ENCODE results near the gene PPFIBP1. TPM values are rescaled to one million over a fixed set of nuclear protein-coding genes. Genes with fewer than 3 reads are reported as not detected.

PPFIBP1 gene
- total RNA-seq, 2 experiments from 2014 or later = 5.4 to 23.2 TPM

DNA sequence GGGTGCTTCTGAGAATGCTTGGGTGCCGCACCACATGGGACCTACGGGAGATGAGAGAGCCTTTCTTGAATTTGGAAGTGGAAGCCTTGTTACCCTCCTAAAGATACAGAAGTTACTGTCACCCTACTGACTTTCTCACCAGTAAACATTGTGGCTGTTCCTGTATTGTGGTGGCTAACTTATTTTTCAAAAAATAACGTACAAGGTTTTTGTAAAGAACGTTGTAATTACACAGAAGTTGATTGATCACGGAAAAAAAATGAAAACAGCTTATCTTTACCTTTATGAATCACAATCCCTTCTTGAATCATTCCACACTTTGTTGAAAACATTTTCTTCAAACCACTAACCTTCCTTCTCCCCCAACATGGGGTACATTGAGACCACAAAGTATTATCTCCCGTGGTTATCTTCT is 22.0 kb upstream of the PPFIBP1 start:
- Mint-ChIP-seq H3K27me3 (peaks cover 65% of the 10 kb centered on the region), H3K4me3 (no peak overlapping the region), H3K9me3 (ENCODE audit: low read depth) (peaks cover 4% of the 10 kb centered on the region), H3K36me3 (peaks cover 8% of the 10 kb centered on the region), H3K4me1 (peaks cover 27% of the 10 kb centered on the region), H3K27ac (no peak overlapping the region)
- DNase-seq (no peak), ATAC-seq (peak; percentile 27)
- CTCF ChIA-PET = no interaction called here

DNA sequence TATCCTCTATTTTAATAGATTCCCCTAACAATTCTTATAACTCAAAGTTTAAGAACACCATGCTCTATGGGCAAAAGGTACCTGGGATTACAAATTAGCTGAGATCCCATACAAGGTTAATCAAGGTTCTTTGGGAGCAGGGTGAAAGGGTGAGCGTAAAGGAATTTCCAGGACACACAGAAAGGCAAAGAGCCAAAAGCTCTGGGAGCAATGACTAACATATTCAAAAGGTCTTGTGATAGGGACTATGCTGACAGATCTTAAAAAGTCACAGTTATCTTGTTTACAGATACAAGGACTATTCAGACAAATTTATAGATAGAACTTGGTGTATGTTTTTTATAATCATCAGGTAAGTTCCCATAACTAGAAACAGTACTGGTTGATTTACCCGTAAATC is 19.5 kb upstream of the PPFIBP1 start:
- Mint-ChIP-seq H3K4me3 (no peak overlapping the region), H3K27me3 (peaks cover 64% of the 10 kb centered on the region), H3K4me1 (peaks cover 11% of the 10 kb centered on the region), H3K36me3 (peaks cover 8% of the 10 kb centered on the region), H3K27ac (no peak overlapping the region), H3K9me3 (ENCODE audit: low read depth) (peaks cover 4% of the 10 kb centered on the region)
- no peak for ATAC-seq
- CTCF ChIA-PET = no interaction called here
- DNase-seq = no peak

DNA sequence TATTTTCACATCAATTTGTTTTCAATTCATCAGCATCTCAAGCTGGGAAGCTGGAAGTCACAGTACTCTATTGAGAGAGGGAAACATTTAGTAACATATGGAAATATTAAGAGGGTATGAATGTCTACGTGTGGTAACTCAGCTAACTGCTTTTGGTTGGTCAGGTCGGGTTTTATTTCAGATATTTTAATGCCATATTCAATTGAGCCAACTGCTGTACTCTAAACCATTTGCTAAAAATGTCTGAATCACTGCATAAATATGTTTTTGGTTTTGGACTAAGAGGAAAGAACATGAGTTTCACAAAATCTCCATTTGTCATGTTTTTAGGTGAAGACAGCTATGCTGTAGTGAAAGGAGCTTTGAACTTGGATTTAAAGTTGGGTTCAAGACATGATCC is 18.9 kb upstream of the PPFIBP1 start:
- DNase-seq (no peak), ATAC-seq (no peak)
- CTCF ChIA-PET = no interaction called here
- H3K36me3 Mint-ChIP-seq = peaks cover 8% of the 10 kb centered on the region
- H3K4me3 Mint-ChIP-seq = no peak overlapping the region
- no peak overlapping the region for H3K27ac Mint-ChIP-seq
- H3K27me3 Mint-ChIP-seq = peaks cover 63% of the 10 kb centered on the region
- H3K9me3 Mint-ChIP-seq (ENCODE audit: low read depth) = peaks cover 4% of the 10 kb centered on the region
- H3K4me1 Mint-ChIP-seq = peaks cover 11% of the 10 kb centered on the region

DNA sequence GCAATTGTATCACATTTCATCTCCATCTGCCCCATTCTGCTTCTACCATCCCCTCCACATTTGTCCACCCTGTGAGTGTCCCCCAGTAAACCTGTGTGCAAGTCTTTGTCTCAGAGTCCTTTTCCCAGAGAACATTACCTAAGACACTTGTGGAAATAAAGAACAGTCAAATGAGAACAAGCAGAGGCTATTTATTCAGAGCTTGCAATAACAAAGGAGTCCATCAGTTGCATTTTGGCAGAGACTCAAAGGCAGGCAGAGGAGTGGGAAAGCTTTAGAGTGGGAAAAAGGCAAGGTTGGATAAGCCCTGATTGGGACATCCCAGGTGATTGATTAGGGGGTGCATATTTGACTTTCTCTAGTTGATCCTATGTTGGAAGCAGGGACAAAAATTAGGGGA is 18.2 kb upstream of the PPFIBP1 start:
- H3K27me3 Mint-ChIP-seq = peaks cover 64% of the 10 kb centered on the region
- no peak for DNase-seq

DNA sequence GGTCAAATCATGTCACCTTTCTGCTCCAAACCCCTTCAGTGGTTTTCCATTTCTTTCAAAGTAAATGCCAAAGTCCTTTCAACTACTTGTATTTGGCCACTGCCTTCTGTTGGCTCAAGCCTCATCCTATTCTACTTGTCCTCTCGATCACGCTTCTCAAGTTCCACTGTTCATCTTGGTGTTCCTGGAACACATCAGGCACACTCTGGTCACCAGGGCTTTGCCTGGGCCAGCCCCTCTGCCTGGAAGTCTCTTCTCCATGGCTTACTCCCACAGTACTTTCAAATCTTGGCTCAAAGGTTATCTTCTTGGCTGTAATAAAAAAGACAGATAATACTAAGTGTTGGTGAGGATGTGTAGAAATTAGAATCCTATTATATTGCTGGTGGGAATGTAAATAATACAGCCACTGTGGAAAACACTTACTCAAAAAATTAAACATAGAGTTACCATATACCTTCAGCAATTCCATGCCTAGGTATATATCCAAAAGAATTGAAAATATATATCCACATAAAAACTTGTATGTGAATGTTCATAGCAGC is 17.3 kb upstream of the PPFIBP1 start:
- no peak for ATAC-seq
- H3K27me3 Mint-ChIP-seq = peaks cover 72% of the 10 kb centered on the region

More for the DNA sequence above, 18.2 kb upstream of the PPFIBP1 start:
- Mint-ChIP-seq H3K4me1 (peaks cover 11% of the 10 kb centered on the region), H3K9me3 (ENCODE audit: low read depth) (peaks cover 4% of the 10 kb centered on the region), H3K27ac (no peak overlapping the region), H3K4me3 (no peak overlapping the region), H3K36me3 (peaks cover 7% of the 10 kb centered on the region)
- CTCF ChIA-PET = no interaction called here
- ATAC-seq = no peak

DNA sequence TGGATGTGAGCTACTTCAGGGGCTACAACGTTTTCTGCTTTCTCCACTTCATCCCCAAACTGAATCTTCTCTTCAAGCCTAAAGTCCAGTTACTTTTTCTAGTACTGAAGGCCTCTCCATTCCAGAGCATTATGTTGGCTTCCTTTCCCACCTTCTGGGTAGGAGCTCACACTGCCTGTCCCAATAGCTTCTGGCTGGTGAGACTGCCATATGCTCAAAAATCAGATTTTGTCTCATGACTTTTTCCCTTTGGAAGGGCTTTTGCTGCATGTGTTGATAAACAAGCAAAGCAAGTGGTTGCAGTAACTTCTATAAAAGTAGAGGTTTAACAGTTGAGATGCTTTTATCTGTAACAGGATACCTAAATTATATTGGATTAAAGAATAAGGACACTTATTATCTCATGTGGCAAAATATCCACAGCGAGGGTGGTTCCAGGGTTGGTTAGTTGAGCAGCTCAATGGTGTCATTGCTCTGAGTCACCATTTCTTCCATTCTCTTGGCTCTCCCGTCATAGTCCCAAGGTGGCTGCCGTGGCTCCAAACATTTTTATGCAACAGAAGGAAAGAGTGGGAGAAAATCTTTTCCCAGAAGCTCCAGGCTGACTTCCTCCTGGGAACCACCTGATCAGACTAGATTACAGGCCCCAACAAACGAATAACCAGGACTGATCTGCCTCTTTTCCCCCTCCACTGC is 15.1 kb upstream of the PPFIBP1 start:
- ATAC-seq (no peak), DNase-seq (no peak)
- Mint-ChIP-seq H3K9me3 (ENCODE audit: low read depth) (peaks cover 2% of the 10 kb centered on the region), H3K27me3 (peaks cover 70% of the 10 kb centered on the region), H3K36me3 (peaks cover 4% of the 10 kb centered on the region), H3K27ac (no peak overlapping the region), H3K4me3 (no peak overlapping the region), H3K4me1 (no peaks in the 10 kb centered on the region)
- CTCF ChIA-PET = interaction anchor here (0.6 kb wide), 1 partner anchor 222 kb away, joined by 3 read pairs; no protein-coding TSS in a partner anchor

More for the DNA sequence above, 17.3 kb upstream of the PPFIBP1 start:
- no peak for DNase-seq
- Mint-ChIP-seq H3K4me1 (peaks cover 8% of the 10 kb centered on the region), H3K27ac (no peak overlapping the region), H3K36me3 (peaks cover 7% of the 10 kb centered on the region), H3K4me3 (no peak overlapping the region), H3K9me3 (ENCODE audit: low read depth) (peaks cover 4% of the 10 kb centered on the region)
- CTCF ChIA-PET = no interaction called here

GRCh38 chr12:27511031-27511722 is 12.8 kb upstream of the PPFIBP1 start:
- Mint-ChIP-seq H3K4me1 (no peaks in the 10 kb centered on the region), H3K4me3 (no peak overlapping the region), H3K36me3 (peaks cover 3% of the 10 kb centered on the region), H3K27ac (no peak overlapping the region), H3K27me3 (peaks cover 65% of the 10 kb centered on the region), H3K9me3 (ENCODE audit: low read depth) (peaks cover 2% of the 10 kb centered on the region)
- CTCF ChIA-PET = no interaction called here
- DNase-seq (no peak), ATAC-seq (no peak)

- H3K36me3 Mint-ChIP-seq = no peaks in the 10 kb centered on the region
- no peak for DNase-seq
- H3K9me3 Mint-ChIP-seq (ENCODE audit: low read depth) = peaks cover under 1% of the 10 kb centered on the region
- no peak overlapping the region for H3K27ac Mint-ChIP-seq
- ATAC-seq = no peak
- no peak overlapping the region for H3K4me3 Mint-ChIP-seq
- no peaks in the 10 kb centered on the region for H3K4me1 Mint-ChIP-seq
- CTCF ChIA-PET = no interaction called here
- H3K27me3 Mint-ChIP-seq = peaks cover 64% of the 10 kb centered on the region
Measured at GRCh38 chr12:27511723-27512045, 12.3 kb upstream of the PPFIBP1 start.

- Mint-ChIP-seq H3K4me3 (no peak overlapping the region), H3K9me3 (ENCODE audit: low read depth) (no peaks in the 10 kb centered on the region), H3K4me1 (no peaks in the 10 kb centered on the region), H3K36me3 (no peaks in the 10 kb centered on the region), H3K27me3 (peaks cover 60% of the 10 kb centered on the region), H3K27ac (no peak overlapping the region)
- CTCF ChIA-PET = interaction anchor here (1.2 kb wide), 1 partner anchor 10 kb away, joined by 3 read pairs; no protein-coding TSS in a partner anchor
- ATAC-seq (no peak), DNase-seq (no peak)
Measured at GRCh38 chr12:27513155-27513824, 10.7 kb upstream of the PPFIBP1 start.

DNA sequence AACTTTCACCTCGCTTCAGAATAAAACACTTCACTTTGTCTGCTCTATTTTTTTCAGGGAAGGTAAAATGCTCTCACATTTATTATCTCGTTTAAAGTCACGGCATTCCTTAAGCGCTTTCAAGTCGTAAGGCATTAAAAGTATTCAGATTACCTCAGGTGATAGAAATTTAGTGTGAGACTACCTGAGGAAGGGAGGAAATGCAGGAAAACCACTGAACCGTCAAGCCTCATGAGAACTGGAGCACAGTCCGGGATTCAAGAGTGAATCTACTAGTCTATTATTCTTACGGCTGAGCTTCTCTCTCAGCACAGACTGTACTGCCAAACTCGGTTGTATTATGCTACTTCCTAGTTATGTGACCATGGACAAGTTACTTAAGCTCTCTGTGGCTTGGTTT is 8.3 kb upstream of the PPFIBP1 start:
- CTCF ChIA-PET = no interaction called here
- Mint-ChIP-seq H3K36me3 (no peaks in the 10 kb centered on the region), H3K27me3 (peaks cover 63% of the 10 kb centered on the region), H3K27ac (no peak overlapping the region), H3K4me3 (no peak overlapping the region), H3K4me1 (no peaks in the 10 kb centered on the region), H3K9me3 (ENCODE audit: low read depth) (no peaks in the 10 kb centered on the region)
- DNase-seq (no peak), ATAC-seq (no peak)

- DNase-seq (no peak), ATAC-seq (no peak)
- H3K27ac Mint-ChIP-seq = no peak overlapping the region
- H3K36me3 Mint-ChIP-seq = no peaks in the 10 kb centered on the region
- H3K9me3 Mint-ChIP-seq (ENCODE audit: low read depth) = no peaks in the 10 kb centered on the region
- H3K4me1 Mint-ChIP-seq = no peaks in the 10 kb centered on the region
- peaks cover 60% of the 10 kb centered on the region for H3K27me3 Mint-ChIP-seq
- CTCF ChIA-PET = no interaction called here
- no peak overlapping the region for H3K4me3 Mint-ChIP-seq
Measured at GRCh38 chr12:27516625-27517024, 7.4 kb upstream of the PPFIBP1 start.

- no peak overlapping the region for H3K4me3 Mint-ChIP-seq
- H3K36me3 Mint-ChIP-seq = no peaks in the 10 kb centered on the region
- no peak for ATAC-seq
- H3K27me3 Mint-ChIP-seq = peaks cover 64% of the 10 kb centered on the region
- CTCF ChIA-PET = no interaction called here
- H3K9me3 Mint-ChIP-seq (ENCODE audit: low read depth) = no peaks in the 10 kb centered on the region
- peaks cover under 1% of the 10 kb centered on the region for H3K4me1 Mint-ChIP-seq
- H3K27ac Mint-ChIP-seq = no peak overlapping the region
- no peak for DNase-seq
Measured at GRCh38 chr12:27517546-27517945, 6.5 kb upstream of the PPFIBP1 start.

GRCh38 chr12:27517961-27518665 is 5.9 kb upstream of the PPFIBP1 start:
- no peaks in the 10 kb centered on the region for H3K9me3 Mint-ChIP-seq (ENCODE audit: low read depth)
- ATAC-seq = no peak
- H3K27ac Mint-ChIP-seq = no peak overlapping the region
- no peak overlapping the region for H3K4me3 Mint-ChIP-seq
- peaks cover 61% of the 10 kb centered on the region for H3K27me3 Mint-ChIP-seq
- peaks cover 3% of the 10 kb centered on the region for H3K4me1 Mint-ChIP-seq
- H3K36me3 Mint-ChIP-seq = no peaks in the 10 kb centered on the region
- CTCF ChIA-PET = no interaction called here
- DNase-seq = no peak
